Measurements from ENCODE around the gene IDI1.
"Not testable (repeated sequence)": the region's sequence is repeated elsewhere in the genome, so short reads cannot be mapped to it uniquely, and the experiment has no call there.

The IDI1 gene

DNA sequence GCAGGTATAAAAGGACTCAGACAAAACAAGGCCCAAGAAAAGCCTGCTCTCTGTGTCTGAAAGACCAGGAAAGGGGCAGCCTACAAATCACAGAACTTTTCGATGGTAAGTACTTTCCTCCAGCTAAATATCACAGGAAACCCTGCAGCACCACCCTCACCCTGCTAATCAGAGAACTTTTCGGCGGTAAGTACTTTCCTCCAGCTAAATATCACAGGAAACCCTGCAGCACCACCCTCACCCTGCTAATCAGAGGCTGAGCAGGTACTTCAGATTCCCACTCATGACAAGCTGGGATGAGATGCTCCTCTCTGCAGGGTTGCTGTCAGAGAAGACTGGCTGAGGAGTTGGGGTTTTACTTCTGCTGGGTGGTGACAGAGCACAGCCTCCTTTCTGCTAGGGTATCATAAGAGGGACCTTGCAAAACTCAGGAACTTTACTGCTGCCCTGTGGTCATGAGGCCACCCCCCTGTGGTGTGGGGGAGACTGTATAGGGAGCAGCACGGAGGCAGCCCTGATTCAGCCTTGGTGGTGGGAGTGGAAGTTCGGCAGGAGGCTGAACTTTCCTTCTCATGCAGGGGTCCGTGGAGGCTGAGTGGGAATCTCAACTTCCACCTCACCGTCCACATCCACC is 14.4 kb upstream of the IDI1 start:
- DNase-seq = peak in 2 of 5 experiments; percentile 60 to 77

DNA sequence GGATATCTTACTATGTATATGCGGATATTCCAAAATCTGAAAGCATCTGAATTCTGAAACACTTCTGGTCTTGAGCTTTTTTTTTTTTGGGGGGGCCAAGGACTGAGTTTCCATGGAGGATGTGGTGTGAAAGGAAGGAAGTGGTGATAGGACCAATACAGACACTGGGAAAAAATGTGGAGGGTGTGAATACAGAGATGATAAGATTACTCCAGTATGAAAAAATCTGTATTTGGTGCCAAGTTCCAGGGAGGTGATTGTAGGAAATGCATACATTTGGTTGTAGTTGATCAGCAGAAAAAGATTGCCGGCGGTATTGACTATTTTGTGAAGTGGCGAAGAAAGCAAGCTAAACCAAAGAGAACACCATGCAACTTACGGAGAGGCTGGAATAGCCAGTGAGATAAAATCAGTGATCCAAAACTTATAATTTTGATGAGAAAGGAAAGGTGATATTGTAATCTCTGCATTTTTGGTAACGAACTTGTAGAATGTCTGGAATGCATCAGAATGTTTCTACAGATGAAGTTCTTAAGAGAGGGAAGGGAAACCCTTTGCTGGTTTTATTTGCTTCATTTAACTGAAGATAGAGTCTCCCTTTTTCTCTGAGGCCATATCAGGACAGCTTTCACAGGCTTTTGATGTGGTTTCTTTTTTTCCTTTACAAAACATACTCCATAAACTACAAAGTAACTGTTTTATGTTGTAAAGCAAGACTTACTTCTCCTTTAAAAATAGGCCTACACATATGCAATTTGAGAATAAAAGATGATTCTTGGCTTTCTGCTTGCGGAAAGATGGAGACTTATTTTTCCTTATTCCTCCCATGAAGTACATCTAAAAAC is 13.2 kb upstream of the IDI1 start:
- no peak for DNase-seq

DNA sequence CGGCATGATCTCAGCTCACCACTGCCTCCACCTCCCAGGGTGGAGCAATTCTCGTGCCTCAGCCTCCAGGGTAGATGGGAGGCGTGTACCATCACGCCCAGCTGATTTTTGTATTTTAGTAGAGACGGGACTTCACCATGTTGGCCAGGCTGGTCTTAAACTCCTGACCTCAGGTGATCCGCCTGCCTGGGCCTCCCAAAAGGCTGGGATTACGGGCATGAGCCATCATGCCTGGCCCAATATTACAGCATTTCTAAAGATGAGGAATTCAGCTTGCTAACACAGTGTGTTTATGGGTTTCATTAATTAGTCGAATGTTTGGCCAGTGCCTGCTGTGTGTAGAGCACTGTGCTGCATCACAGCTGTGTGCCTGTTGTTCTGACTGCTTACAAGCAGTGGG is 11.0 kb upstream of the IDI1 start:
- DNase-seq = no peak

DNA sequence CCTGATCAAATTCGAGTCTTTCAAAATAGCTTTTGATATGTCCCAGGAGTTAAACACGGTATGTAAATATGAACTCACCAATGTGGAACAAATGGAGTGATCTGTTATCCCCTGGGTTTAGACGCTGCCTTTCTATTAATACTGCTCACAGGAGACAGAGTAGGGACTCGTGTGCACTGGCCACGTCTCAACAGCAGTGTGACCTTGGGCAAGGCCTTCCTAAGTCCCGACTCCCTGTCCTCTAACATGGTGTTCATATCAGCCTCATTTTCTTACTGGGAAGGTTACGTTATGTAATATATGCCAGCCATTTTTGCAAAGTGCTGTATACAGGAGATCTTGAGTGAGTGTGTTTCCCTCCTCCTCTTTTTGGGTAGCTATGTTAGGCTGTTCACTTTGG is 9.1 kb upstream of the IDI1 start:
- DNase-seq = no peak

DNA sequence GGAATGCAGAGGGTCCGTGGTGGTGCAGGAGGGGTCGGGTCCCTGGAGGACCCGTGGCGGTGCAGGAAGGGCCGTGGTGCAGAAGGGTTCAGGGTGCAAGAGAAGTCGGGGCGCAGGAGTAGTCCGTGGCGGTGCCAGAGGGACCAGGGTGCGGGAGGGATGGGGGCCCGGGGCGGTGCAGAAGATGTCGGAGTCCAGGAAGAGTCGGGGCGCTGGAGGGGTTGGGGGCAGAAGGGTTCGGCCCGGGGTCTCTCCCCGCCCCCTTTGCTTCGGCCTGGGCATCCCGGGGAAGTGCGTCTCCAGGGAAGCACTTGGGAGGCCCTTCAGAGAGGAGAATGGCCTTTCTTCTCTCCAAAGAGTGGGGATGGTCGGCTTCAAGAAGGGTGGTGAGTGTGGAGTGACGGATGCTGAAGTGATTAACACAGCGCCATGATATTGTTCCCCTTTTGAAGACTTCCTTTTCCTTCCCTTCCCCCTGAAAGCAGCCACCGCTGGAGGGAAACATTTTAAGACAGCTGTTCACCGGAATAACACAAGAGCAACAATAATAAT is 8.3 kb upstream of the IDI1 start:
- DNase-seq = no peak

DNA sequence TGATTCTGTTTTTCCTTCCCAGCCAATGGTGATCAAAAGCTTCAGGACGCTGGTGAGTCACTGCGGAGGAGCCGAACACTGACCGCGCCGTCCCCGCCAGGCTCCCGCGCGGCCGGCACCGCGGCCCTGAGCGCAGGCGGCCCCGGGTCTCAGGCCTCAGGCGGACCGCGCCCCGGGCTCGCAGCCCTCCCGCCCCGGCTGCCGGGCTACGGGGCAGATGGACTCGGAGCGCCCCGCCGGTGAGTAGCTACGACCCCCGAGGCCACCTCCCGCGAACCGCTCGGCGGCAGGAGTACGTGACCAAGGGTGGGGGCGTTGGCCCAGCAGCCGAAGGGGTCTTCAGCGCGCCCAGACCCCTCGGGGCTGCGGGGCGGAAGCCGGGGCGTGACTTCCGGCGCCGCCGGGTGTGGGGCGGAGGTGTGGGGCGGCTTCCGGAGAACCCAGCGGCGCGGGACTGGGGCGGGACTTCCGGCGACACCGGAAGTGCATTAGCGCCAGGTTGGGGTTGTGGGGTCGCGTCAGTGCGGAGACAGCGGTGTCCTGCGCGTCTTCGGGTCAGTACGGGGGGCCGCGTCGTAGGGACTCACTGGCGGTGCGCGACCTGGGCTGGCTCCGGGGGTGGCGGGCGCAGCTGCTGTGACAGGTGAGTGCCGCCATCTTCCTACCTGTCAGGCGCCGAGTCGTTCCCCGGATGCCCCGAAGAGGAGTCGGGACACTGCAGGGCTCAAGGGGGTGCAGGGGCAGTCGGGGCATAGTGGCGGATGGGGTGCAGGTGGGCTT is 7.6 kb upstream of the IDI1 start, which contains the start of gene WDR37:
Gene WDR37 (plus strand): TSS at position 60 of the 780 bp plus-strand sequence. CDS start 15,771 bp downstream, outside the sequence.
- DNase-seq = peak; percentile 81 to 92 (median 83)

DNA sequence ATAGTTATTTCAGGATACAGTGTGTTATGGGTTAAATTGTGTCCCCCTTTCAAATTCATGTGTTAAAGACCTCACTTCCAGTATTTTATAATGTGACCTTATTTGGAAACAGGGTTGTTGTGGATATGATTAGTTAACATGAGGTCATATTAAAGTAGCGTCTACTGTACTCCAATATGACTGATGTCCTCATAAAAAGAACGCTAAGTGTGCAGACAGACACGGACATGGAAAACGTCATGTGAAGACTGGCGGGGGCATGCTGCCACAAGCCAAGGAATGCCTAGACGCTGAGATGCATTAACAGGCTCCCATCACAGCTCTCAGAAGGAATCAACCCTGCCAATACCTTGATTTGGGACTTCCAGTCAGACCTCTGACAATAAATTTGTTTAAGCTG is 5.8 kb upstream of the IDI1 start:
- no peak for DNase-seq

DNA sequence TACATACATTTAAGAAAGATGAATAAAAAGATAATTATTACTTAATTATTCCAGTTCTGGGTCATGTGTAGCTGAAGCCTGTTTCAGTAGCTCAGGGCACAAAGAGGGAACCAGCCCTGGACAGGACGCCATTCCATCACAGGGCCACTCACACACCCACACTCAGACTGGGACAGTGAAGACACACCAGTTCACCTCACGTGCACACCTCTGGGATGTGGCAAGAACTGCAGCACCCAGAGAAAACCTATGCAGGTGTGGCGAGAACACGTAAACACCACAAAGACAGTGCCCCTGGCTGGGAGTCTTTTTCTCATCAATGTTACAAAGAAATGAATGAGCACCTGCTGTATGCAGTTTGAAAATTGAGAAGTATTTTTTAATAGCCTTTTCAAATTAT is 1.6 kb upstream of the IDI1 start:
- DNase-seq = peak in 3 of 5 experiments; percentile 42 to 78 (median 49)

DNA sequence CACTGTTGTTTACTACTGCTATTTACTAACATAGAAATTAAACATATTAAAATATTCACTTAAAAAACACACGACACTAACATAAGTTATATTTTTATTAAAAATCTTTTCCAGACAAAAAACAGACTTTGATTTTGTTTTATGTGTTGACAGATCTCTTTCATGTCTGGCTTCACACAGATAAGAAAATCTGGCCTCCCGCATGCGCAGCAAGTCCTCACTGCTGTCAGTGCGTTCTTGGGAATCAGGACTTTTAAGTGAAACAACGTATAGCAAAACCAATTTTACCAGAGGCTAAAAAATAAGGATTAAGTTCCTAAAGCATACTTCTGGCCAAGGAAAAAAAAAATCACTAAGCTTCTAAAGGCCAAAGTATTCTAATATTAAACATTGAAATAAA is 1.2 kb upstream of the IDI1 start:
- DNase-seq = peak in 2 of 5 experiments; percentile 27 to 52

DNA sequence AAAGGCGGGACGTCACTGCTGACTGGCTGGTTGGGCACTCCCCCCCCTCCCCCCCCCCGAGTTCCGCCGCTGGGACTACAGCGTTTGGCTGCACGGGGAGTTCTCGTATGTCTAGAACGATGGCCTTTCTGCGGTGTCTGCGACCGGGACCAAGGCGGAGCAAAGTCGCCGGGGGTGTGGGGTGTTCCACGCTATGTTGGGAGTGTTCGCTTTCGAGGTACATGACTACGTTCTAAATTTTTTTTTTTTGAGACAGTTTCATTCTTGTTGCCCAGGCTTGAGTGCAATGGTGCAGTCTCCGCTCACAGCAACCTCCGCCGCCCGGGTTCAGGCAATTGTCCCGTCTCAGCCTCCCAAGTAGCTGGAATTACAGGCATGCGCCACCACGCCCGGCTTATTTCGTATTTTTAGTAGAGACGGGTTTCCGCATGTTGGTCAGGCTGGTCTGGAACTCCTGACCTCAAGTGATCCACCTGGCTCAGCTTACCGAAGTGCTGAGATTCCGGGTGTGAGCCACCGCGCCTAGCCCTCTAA is 573 bp upstream of the IDI1 start:
- DNase-seq = no peak

DNA sequence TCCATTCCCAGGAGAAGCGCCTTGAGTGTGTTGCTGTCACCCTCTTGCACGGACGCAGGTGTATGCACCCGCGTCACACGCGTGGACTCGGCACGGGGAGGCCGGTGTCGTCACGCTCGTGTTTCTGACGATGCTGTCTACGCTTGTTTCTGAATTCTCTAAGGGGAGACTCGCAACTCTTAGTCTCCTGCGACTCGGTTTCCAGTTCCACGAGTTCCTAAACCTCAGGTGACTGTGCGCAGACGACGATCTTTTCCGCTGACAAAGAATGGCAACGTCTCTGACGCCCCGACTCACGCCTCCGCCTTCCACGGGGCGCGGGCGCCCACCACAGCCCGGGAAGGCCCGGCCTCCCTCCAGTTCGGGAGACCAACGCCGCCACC is 579 bp downstream of the IDI1 start:
- DNase-seq = peak in 2 of 5 experiments; percentile 66 to 72

DNA sequence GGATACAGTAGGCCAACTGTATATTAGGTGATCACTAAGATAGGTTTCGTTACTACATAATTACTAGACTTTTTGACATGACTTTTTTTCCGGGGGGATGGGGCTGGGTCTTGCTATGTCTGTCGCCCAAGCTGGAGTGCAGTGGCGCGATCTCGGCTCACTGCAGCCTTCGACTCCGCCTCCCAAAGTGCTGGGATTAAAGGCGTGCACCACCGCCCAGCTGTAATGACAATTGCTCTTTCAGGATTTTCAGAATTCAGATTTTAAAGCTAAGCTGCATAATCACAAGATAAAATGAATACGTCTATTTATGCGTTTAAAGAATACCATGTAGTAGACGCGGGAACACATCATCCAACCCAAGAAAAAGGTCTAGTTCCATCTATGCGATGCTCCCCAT is 982 bp downstream of the IDI1 start:
- DNase-seq = peak in 1 of 5 experiments; percentile 59

DNA sequence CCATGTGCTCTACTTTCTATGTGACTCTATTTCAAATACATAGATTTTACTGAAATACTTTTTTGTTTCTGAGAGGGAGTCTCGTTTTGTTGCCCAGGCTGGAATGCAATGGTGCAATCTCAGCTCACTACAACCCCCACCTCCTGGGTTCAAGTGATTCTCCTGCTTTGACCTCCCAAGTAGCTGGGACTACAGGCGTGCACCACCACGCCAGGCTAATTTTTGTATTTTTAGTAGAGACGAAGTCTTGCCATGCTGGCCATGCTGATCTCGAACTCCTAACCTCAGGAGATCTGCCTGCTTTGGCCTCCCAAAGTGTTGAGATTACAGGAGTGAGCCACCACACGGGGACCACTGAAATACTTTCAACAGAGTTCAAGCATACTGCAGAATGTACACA is 3.5 kb downstream of the IDI1 start:
- DNase-seq = no peak

DNA sequence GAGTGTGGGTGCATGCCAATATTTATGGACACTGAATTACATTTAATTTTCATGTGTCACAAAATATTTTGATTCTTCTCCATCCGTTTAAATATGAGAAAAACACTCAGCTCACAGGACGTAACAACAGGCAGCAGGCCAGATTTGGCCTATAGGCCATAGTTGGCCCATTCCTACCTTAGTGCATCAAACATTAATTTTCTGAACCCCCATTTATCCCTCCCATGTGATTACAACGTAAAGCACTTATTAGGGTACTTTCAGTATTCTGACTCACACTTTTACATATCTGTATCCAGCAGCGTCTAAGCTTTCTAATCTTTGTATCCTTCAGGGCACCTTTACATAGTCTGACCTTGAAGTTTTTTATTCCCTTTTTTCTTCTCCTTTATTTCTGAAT is 4.0 kb downstream of the IDI1 start:
- no peak for DNase-seq

DNA sequence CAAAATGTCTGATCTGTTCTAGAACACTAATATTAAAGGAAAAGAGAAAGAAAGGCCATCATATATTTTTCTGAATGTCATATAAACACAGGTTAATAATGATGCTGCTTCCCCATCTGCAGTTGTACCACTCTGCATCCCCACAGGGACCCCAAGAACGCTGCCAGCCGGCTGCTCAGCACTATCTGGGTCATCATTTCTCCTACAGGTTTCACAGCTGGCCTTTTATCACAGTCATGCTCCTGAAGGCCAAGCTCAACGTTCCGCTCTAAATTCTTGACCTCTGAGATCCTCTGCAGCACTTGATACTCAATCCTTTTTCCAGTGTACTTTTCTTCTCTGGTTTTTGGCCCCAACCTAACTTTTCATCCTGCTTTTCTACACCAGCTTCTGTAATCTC is 4.8 kb downstream of the IDI1 start:
- no peak for DNase-seq

DNA sequence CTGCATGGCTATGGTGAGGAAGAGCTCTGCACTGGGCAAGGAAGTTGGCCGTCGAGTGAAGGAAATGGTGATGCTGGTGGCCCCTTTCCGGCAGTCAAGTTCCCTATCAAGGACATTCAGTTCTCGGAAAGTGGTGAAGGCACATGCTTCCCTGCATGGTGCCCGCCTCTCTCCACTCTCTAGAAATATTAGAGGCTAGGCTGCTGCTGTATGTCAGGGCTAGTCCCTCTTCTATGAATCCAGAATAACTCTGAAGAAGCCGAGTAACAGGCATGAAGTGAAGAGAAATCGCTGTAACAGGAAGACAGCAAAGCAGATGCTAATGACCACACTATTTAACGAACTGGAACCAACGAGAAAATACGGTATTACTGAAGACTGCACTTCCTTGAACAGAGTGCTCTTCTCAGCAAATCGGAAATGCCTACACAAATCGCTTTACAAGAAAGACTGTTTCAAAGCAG is 5.4 kb downstream of the IDI1 start:
- peak in 1 of 5 experiments; percentile 76 for DNase-seq

DNA sequence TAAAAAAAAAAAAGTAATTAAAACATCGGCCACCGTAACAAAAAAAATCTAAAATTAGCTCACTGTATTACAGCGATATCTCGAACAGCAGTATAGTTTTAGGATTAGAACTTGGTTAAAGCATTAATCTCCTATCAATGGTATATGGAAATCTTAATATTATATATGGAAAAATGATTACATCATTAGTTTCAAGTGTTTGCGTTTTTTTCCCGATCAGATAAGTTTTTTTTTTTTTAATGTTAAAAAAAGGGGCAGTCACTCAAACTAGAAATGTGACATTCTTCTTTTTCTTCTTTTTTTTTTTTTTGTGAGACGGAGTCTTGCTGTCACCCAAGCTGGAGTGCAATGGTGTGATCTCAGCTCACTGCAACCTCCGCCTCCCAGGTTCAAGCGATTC is 7.4 kb downstream of the IDI1 start:
- no peak for DNase-seq

DNA sequence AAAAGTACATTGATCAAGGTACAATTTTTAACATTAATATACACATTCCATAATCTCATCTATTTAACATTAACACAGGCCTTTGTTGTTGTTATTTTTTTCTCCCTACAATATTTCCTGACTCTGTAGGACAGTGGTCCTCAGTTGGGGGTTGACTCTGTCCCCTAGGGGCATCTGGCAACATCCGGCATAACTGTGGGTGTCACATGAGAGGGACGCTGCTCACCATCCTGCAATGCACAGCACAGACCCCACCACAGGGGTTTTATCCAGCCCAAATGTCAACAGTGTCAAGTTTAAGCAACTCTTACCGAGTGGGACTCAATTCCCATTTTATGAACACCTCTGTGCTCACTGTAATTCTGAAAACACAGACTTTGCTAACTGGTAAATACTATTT is 8.8 kb downstream of the IDI1 start:
- DNase-seq = no peak

DNA sequence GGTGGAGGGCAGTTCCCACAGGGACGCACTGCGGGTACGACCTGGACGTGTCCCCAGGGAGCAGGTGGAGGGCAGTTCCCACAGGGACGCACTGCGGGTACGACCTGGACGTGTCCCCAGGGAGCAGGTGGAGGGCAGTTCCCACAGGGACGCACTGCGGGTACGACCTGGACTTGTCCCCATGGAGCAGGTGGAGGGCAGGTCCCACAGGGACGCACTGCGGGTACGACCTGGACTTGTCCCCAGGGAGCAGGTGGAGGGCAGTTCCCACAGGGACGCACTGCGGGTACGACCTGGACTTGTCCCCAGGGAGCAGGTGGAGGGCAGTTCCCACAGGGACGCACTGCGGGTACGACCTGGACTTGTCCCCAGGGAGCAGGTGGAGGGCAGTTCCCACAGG is 10.2 kb downstream of the IDI1 start:
- DNase-seq = not testable (repeated sequence)

DNA sequence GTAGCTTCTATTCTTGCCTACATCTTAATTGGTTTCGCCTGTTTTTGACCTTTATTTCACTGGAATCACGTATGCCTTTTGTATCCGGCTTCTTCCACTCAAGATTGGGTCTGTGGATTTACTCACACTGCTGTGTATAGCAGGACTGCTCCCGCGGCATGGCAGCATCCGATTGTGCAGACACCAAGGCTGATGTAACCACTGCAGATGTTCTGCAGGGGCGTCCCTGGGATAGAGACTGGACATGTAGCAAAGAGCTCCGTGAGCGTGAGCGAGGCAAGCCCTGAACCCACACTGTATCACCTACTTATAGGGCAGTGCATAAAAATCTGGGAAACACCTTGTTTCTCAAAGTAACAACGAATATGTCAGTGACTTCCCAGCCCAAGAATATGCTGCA is 11.8 kb downstream of the IDI1 start:
- DNase-seq = no peak

DNA sequence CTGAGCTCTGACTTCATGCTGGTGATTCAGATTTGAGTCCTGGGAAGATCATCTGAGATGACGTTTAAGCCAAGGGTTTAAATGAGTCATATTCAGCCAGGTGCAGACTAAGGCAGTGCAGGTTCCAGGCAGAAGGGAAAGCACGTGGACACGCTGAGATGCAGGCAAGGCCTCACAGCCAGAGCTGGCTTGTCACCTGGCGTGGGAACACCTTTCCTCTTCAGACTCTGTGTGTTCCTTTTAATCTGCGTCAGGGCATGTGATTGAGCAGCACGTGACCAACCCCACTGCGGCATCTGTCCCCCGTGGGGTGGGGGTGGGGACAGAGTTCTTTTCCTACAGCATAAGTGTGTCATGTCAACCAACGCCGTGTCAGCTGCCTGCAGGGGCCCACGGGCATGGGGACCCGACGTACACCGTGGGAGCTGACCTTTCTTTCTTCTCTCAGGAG is 12.6 kb downstream of the IDI1 start:
- DNase-seq = peak in 1 of 5 experiments; percentile 53

DNA sequence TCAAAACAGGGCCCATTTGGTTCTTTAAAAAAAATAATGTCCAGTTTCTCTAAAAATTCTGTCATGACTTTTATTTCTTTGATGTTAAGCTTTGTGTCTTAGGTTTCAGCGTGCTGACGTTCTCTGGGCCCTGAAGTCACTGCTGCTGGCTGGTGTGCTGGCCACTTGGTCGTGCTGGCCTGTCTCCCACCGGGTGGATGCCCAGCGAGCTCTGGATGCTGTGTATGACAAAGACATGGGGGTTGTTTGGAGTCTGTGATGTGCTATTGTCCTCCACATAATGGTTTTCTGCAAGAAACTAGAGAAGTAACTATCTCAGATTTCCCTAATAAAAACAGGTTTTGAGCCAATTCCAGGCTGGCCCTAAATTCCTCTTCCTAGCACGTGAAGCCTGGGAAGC is 13.7 kb downstream of the IDI1 start:
- DNase-seq = no peak

DNA sequence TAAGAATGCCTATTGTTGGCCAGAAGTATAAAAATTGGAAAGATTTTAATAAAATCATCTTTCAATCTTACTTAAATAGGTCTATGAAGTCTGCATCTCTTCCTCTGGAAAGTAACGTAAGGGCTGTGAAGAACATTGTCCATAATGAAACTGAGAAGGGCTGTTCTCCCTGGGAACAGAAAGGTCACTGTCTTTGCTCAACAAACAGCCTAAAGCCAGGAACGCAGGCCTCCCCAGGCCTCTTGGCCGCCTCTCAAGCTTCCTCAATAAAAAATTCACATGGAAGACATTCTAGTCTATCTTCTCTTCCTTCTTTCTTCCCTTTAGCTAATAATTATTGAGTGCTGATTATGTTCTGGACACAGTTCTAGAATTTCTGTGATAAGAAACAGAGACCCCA is 14.2 kb downstream of the IDI1 start:
- no peak for DNase-seq

Data from T-helper 2 cell (primary cell).